Measurements from ENCODE around the gene KDM2B.
A peak's percentile ranks its signal among the peaks of the same experiment; 100 is the strongest.

The KDM2B gene

GRCh38 chr12:121505513-121505912, 75.3 kb downstream of the KDM2B start:
- no peak for TF ChIP-seq MAX (IDR thresholded peaks at IDR 0.05; ENCODE audit: low read depth, low read length)
- TF ChIP-seq, protein P1, sequence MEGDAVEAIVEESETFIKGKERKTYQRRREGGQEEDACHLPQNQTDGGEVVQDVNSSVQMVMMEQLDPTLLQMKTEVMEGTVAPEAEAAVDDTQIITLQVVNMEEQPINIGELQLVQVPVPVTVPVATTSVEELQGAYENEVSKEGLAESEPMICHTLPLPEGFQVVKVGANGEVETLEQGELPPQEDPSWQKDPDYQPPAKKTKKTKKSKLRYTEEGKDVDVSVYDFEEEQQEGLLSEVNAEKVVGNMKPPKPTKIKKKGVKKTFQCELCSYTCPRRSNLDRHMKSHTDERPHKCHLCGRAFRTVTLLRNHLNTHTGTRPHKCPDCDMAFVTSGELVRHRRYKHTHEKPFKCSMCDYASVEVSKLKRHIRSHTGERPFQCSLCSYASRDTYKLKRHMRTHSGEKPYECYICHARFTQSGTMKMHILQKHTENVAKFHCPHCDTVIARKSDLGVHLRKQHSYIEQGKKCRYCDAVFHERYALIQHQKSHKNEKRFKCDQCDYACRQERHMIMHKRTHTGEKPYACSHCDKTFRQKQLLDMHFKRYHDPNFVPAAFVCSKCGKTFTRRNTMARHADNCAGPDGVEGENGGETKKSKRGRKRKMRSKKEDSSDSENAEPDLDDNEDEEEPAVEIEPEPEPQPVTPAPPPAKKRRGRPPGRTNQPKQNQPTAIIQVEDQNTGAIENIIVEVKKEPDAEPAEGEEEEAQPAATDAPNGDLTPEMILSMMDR (IDR thresholded peaks at IDR 0.05; ENCODE audit: low read depth, low read length), result no peak
- no peak for TF ChIP-seq POLR2A (IDR thresholded peaks at IDR 0.05; ENCODE audit: extremely low read depth, insufficient read length)
- no peak for DNase-seq (ENCODE audit: low read depth)
- no peak overlapping the region for H3K4me3 ChIP-seq (ENCODE audit: low read depth, low read length)

DNA sequence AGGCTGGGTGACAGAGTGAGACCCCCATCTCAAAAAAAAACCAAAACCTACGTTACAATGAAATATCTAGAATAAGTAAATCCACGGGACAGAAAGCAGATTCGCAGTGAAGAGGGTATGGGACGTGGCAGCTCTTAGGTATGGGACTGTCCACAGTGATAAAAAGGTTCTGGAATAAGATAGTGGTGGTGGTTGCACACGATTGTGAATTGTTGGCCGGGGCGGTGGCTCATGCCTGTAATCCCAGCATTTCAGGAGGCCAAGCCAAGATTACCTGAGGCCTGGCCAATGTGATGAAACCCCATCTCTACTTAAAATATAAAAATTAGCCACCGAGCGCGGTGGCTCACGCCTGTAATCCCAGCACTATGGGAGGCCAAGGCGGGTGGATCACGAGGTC, 76.3 kb downstream of the KDM2B start:
- DNase-seq (ENCODE audit: low read depth), result no peak
- no peak for TF ChIP-seq MAX (IDR thresholded peaks at IDR 0.05; ENCODE audit: low read depth, low read length)
- no peak for TF ChIP-seq POLR2A (IDR thresholded peaks at IDR 0.05; ENCODE audit: extremely low read depth, insufficient read length)
- TF ChIP-seq MYC (IDR thresholded peaks at IDR 0.05; ENCODE audit: low read depth, low read length), result no peak
- TF ChIP-seq, protein P1 (IDR thresholded peaks at IDR 0.05; ENCODE audit: low read depth, low read length), result no peak
- no peak overlapping the region for H3K4me3 ChIP-seq (ENCODE audit: low read depth, low read length)

GRCh38 chr12:121503395-121503794, 77.4 kb downstream of the KDM2B start:
- TF ChIP-seq, protein P1 (IDR thresholded peaks at IDR 0.05; ENCODE audit: low read depth, low read length), result no peak
- no peak for TF ChIP-seq POLR2A (IDR thresholded peaks at IDR 0.05; ENCODE audit: extremely low read depth, insufficient read length)
- no peak for TF ChIP-seq MAX (IDR thresholded peaks at IDR 0.05; ENCODE audit: low read depth, low read length)
- TF ChIP-seq MYC (IDR thresholded peaks at IDR 0.05; ENCODE audit: low read depth, low read length), result no peak
- DNase-seq (ENCODE audit: low read depth), result no peak
- H3K4me3 ChIP-seq (ENCODE audit: low read depth, low read length), result no peak overlapping the region

DNA sequence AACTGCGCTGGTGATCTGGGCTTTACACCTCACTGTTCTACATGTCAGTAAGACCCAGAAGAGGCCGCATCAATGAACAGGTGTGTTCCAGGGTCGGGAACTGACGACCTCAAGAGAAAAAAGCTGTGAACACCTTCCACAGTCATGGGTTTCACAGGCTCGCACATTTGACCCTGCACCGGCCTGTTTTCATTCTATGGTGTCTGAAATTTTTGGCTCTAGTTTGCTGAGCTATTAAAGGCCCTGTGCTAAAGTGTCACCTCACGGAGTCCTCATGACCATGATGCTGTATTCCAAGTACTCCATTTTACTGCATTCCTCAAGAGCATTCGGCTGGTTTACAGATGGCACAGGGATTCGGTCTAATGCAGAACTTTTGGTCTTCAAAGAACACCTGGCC, 78.9 kb downstream of the KDM2B start:
- H3K4me3 ChIP-seq (ENCODE audit: low read depth, low read length), result no peak overlapping the region
- TF ChIP-seq MAX (IDR thresholded peaks at IDR 0.05; ENCODE audit: low read depth, low read length) (no peak), MYC (IDR thresholded peaks at IDR 0.05; ENCODE audit: low read depth, low read length) (no peak), POLR2A (IDR thresholded peaks at IDR 0.05; ENCODE audit: extremely low read depth, insufficient read length) (no peak)
- TF ChIP-seq, protein P1 (IDR thresholded peaks at IDR 0.05; ENCODE audit: low read depth, low read length), result no peak
- DNase-seq (ENCODE audit: low read depth), result no peak

DNA sequence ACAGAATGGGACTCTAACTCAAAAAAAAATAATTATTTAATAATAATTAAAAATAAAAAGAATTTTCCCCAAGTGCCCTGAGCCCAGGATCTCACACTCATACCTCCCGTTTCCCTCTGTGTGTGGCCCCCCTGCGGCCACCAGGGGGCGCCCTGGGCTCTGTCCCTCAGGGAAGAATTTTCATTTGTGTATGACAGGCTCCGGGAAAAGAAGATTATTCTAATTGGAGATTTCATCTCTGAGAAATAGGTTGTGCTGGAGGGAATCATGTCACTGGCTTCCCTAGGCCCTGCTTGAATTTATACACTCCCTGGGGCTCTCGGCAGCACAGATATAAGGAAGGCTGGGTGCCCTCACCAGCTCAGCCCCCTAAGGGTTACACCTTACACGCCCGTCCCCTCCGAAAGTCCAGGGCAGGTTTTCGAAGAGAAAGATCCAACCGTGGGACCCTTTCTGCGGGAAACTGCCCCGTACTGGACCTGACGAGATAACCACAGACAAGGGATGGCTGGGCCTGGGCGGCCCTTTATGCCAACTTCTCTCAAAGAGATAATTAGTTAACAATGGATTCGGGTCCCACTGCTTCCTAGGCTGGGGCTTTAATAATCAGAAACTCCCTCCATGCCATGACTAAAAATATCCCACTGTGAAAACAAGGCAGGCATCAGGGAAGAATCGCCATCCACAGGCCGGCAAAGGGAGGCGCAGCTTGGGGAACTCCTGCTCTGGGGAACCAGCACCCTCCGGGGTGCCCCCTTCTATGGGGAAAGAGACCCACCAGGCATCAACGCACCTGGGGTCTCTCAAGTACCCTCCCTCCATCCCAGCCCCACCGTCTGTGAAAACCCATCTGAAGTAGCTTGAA, 80.7 kb downstream of the KDM2B start:
- no peak overlapping the region for H3K4me3 ChIP-seq (ENCODE audit: low read depth, low read length)
- peak; percentile 76 for DNase-seq (ENCODE audit: low read depth)
- TF ChIP-seq MAX (IDR thresholded peaks at IDR 0.05; ENCODE audit: low read depth, low read length), result no peak
- TF ChIP-seq MYC (IDR thresholded peaks at IDR 0.05; ENCODE audit: low read depth, low read length), result no peak
- TF ChIP-seq POLR2A (IDR thresholded peaks at IDR 0.05; ENCODE audit: extremely low read depth, insufficient read length), result no peak
- TF ChIP-seq, protein P1 (IDR thresholded peaks at IDR 0.05; ENCODE audit: low read depth, low read length), result peak; percentile 99

Data from NB4 (cell line).